Measurements from ENCODE around the gene ETFA. TPM values are rescaled to one million over a fixed set of nuclear protein-coding genes. Genes with fewer than 3 reads are reported as not detected.

ETFA gene
- polyA plus RNA-seq, 3 donors, result 62.1 to 178 (median 166) TPM

- intact Hi-C loops (cut with micrococcal nuclease), result no loop called here
- no peak for TF ChIP-seq CTCF (IDR thresholded peaks at IDR 0.05)
- Histone ChIP-seq H3K27me3 (ENCODE audit: control insufficient read depth in 2 of 2, insufficient read depth in 2 of 2, low read length in 2 of 2) (no peaks in the 10 kb centered on the region), H3K4me2 (replicated peaks; ENCODE audit: extremely low read depth, low read length, poor library complexity, severe bottlenecking) (no peak overlapping the region), H3K9ac (ENCODE audit: insufficient read depth, low read length, poor library complexity, severe bottlenecking) (no peak overlapping the region), H3K4me1 (ENCODE audit: control insufficient read depth in 1 of 2, insufficient read depth in 2 of 2, low read length in 2 of 2) (peaks cover 24% of the 10 kb centered on the region in 2 donors), H3K36me3 (replicated peaks in 1 of 2; ENCODE audit: control insufficient read depth in 1 of 2, insufficient read depth in 2 of 2, low read length in 2 of 2) (no peaks in the 10 kb centered on the region), H3K79me2 (ENCODE audit: insufficient read depth, low read length) (no peaks in the 10 kb centered on the region), H2AFZ (ENCODE audit: insufficient read depth, low read depth, low read length, poor library complexity, severe bottlenecking) (no peak overlapping the region), H3K27ac (ENCODE audit: low read depth in 1 of 2, low read length in 2 of 2) (no peak overlapping the region), H3K4me3 (replicated peaks in 1 of 3; ENCODE audit: low read depth in 2 of 3, low read length in 3 of 3) (no peak overlapping the region), H4K20me1 (ENCODE audit: insufficient read depth, low read length) (no peaks in the 10 kb centered on the region), H3K9me3 (replicated peaks in 1 of 2; ENCODE audit: control insufficient read depth in 1 of 2, insufficient read depth in 1 of 2, low read length in 2 of 2) (no peaks in the 10 kb centered on the region)
- DNase-seq, result no peak
- peaks cover 10 to 19% (median 18%) of the 10 kb centered on the region in 3 donors for H3K27me3 Mint-ChIP-seq (ENCODE audit: low read depth in 3 of 3)
- H3K4me1 Mint-ChIP-seq, result peaks cover 21% of the 10 kb centered on the region
- no peaks in the 10 kb centered on the region for H3K36me3 Mint-ChIP-seq
- H3K4me3 Mint-ChIP-seq, result no peak overlapping the region
- WGBS (ENCODE audit: insufficient coverage), result 59% methylated on average over 3 of the region's 8 CpGs
- no peak overlapping the region for H3K27ac Mint-ChIP-seq
- peaks cover 0 to 8% (median 3%) of the 10 kb centered on the region in 7 donors for H3K9me3 Mint-ChIP-seq
Observed at GRCh38 chr15:76173317-76173834, 137.9 kb downstream of the ETFA start.

GRCh38 chr15:76172782-76173181, 138.5 kb downstream of the ETFA start:
- no peaks in the 10 kb centered on the region for H3K27me3 ChIP-seq (ENCODE audit: control insufficient read depth in 2 of 2, insufficient read depth in 2 of 2, low read length in 2 of 2)
- H3K27ac ChIP-seq (ENCODE audit: low read depth in 1 of 2, low read length in 2 of 2), result no peak overlapping the region
- H3K36me3 ChIP-seq (replicated peaks in 1 of 2; ENCODE audit: control insufficient read depth in 1 of 2, insufficient read depth in 2 of 2, low read length in 2 of 2), result no peaks in the 10 kb centered on the region
- H3K79me2 ChIP-seq (ENCODE audit: insufficient read depth, low read length), result no peaks in the 10 kb centered on the region
- TF ChIP-seq CTCF (IDR thresholded peaks at IDR 0.05), result no peak
- H3K36me3 Mint-ChIP-seq, result no peaks in the 10 kb centered on the region
- H3K4me1 ChIP-seq (ENCODE audit: control insufficient read depth in 1 of 2, insufficient read depth in 2 of 2, low read length in 2 of 2), result peaks cover 24% of the 10 kb centered on the region in 2 donors
- intact Hi-C loops (cut with micrococcal nuclease), result no loop called here
- no peaks in the 10 kb centered on the region for H4K20me1 ChIP-seq (ENCODE audit: insufficient read depth, low read length)
- no peak for DNase-seq
- peaks cover 0 to 8% (median 2%) of the 10 kb centered on the region in 7 donors for H3K9me3 Mint-ChIP-seq
- H3K4me3 Mint-ChIP-seq, result no peak overlapping the region
- no peaks in the 10 kb centered on the region for H3K9me3 ChIP-seq (replicated peaks in 1 of 2; ENCODE audit: control insufficient read depth in 1 of 2, insufficient read depth in 1 of 2, low read length in 2 of 2)
- H3K9ac ChIP-seq (ENCODE audit: insufficient read depth, low read length, poor library complexity, severe bottlenecking), result no peak overlapping the region
- no peak overlapping the region for H3K4me3 ChIP-seq (replicated peaks in 1 of 3; ENCODE audit: low read depth in 2 of 3, low read length in 3 of 3)
- 75% methylated on average over 12 of the region's 16 CpGs for WGBS (ENCODE audit: insufficient coverage)
- peaks cover 8 to 13% (median 12%) of the 10 kb centered on the region in 3 donors for H3K27me3 Mint-ChIP-seq (ENCODE audit: low read depth in 3 of 3)
- H2AFZ ChIP-seq (ENCODE audit: insufficient read depth, low read depth, low read length, poor library complexity, severe bottlenecking), result no peak overlapping the region
- H3K4me2 ChIP-seq (replicated peaks; ENCODE audit: extremely low read depth, low read length, poor library complexity, severe bottlenecking), result no peak overlapping the region
- H3K4me1 Mint-ChIP-seq, result peaks cover 21% of the 10 kb centered on the region
- H3K27ac Mint-ChIP-seq, result no peak overlapping the region
